Sigmoid colon (tissue), 4 donors: ENCODE results near the gene ARSG.

Experiments used
- CTCF ChIP-seq, 4 experiments: fragments of 450-650 bp in 3 of 4; fragments of 200-600 bp in 1 of 4; IDR thresholded peaks; one replicate each; pipeline ENCODE4 v1.5.1; 2016 to 2019; ENCODE audit warnings: antibody characterized with exemption in 4 of 4, mild to moderate bottlenecking in 3 of 4, moderate library complexity in 2 of 4
- EP300 ChIP-seq, 4 donors: sonication (generic); formaldehyde crosslinking; IDR thresholded peaks; one replicate each; pipeline ENCODE4 v1.6.1; 2017; ENCODE audit warnings: antibody characterized with exemption in 4 of 4
- POLR2A ChIP-seq, 2 donors: fragments of 450-650 bp; IDR thresholded peaks; one replicate each; pipeline ENCODE4 v1.6.1; 2016; ENCODE audit warnings: antibody characterized with exemption in 2 of 2, mild to moderate bottlenecking in 2 of 2, moderate library complexity in 2 of 2
- POLR2AphosphoS5 ChIP-seq, 4 donors: sonication (generic); formaldehyde crosslinking; IDR thresholded peaks; one replicate each; pipeline ENCODE4 v1.6.1; 2017; ENCODE audit warnings: antibody characterized with exemption in 4 of 4

- TF ChIP-seq CTCF (IDR thresholded peaks at IDR 0.05) (no peak), POLR2A (IDR thresholded peaks at IDR 0.05) (no peak), POLR2AphosphoS5 (IDR thresholded peaks at IDR 0.05) (peak in 2 of 4 donors; percentile 22 to 60), EP300 (IDR thresholded peaks at IDR 0.05) (peak in 1 of 4 donors; percentile 26)
These were observed 164.6 kb downstream of the ARSG start for GRCh38 chr17:68455901-68456338.
